IMR-90 (cell line): ENCODE results near the gene ESYT1. TPM values are rescaled to one million over a fixed set of nuclear protein-coding genes. Genes with fewer than 3 reads are reported as not detected.

Source experiments
- BHLHE40 ChIP-seq: fragments of 150-350 bp; IDR thresholded peaks from 2 replicates; pipeline ENCODE4 v1.6.1; 2016; ENCODE audit warnings: mild to moderate bottlenecking, low read depth, low read length
- CHD1 ChIP-seq: IDR thresholded peaks from 2 replicates; pipeline ENCODE4 v1.6.1; 2012; ENCODE audit warnings: low read depth, low read length, improper control_type of control experiment
- FOS ChIP-seq: fragments of 150-350 bp; IDR thresholded peaks from 2 replicates; pipeline ENCODE4 v1.6.1; 2016; ENCODE audit warnings: low read depth, low read length
- MAFK ChIP-seq: IDR thresholded peaks from 2 replicates; pipeline ENCODE4 v1.6.1; 2012; ENCODE audit warnings: low read depth, low read length, improper control_type of control experiment
- MAZ ChIP-seq: IDR thresholded peaks from 2 replicates; pipeline ENCODE4 v1.6.1; 2012; ENCODE audit warnings: low read depth, mild to moderate bottlenecking, low read length, improper control_type of control experiment, moderate library complexity, borderline replicate concordance
- MXI1 ChIP-seq: IDR thresholded peaks from 2 replicates; pipeline ENCODE4 v1.6.1; 2012; ENCODE audit warnings: low read depth, mild to moderate bottlenecking, low read length, moderate library complexity, borderline replicate concordance
- NFE2L2 ChIP-seq: fragments of 150-350 bp; IDR thresholded peaks from 2 replicates; pipeline ENCODE4 v1.6.1; 2016; ENCODE audit warnings: low read depth, mild to moderate bottlenecking, low read length
- POLR2A ChIP-seq: IDR thresholded peaks from 2 replicates; pipeline ENCODE4 v1.6.1; 2012; ENCODE audit warnings: mild to moderate bottlenecking, low read depth, low read length
- RAD21 ChIP-seq: IDR thresholded peaks from 2 replicates; pipeline ENCODE4 v1.6.1; 2012; ENCODE audit warnings: low read length, improper control_type of control experiment
- polyA plus RNA-seq, 3 experiments: library from polyadenylated mRNA; depleted of rRNA; stranded (reverse); fragments of >200 nt; gene quantifications; 2 replicates each; pipeline ENCODE4 v1.2.3, GENCODE V29; 2012; ENCODE audit warnings: low replicate concordance in 1 of 3
- total RNA-seq: library from RNA; depleted of rRNA; stranded (reverse); fragments of >200 nt; gene quantifications from 2 replicates; pipeline ENCODE4 v1.2.3, GENCODE V29; 2012
- TF ChIP-seq, protein P1 (sequence below): conservative IDR thresholded peaks from 2 replicates; pipeline ENCODE4 v1.5.1; 2012; ENCODE audit warnings: mild to moderate bottlenecking, low read depth, low read length, improper control_type of control experiment

The ESYT1 gene
- total and polyA plus RNA-seq, 2 of the 4 experiments (the other 2 are of a cell fraction): 150 to 153 TPM

DNA sequence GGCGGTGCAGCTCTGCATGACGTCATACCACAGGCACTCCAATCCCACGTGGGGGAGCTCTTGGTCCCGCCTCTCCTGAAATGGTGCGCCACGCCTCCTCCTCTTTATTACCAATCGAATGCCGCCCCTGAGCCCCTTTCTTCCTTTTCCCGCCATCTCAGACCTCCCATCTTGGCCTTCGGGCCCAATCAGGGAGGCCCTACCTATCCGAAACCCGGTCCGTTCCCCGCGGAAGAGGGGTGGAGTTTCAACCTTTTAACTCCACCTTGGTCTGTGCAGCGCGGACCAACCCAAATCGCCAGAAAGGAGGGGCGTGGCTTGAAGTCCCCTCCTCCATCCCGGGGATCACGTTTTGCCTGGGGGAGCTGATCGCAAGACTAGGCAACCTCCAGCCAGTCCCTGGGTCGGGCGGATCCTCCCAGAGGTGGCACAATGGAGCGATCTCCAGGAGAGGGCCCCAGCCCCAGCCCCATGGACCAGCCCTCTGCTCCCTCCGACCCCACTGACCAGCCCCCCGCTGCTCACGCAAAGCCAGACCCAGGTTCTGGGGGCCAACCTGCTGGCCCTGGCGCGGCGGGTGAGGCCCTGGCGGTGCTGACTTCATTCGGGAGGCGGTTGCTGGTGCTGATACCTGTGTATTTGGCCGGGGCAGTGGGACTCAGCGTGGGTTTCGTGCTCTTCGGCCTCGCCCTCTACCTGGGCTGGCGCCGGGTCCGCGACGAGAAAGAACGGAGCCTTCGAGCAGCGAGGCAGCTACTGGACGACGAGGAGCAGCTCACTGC, at the start of gene ESYT1 (continued):
- TF ChIP-seq MAZ: peak; percentile 63; the same call in 1 of the 2 replicates
- TF ChIP-seq RAD21: no peak
- peak; percentile 71; the same call in 1 of the 2 replicates for TF ChIP-seq POLR2A
- peak; percentile 95 for TF ChIP-seq BHLHE40
- TF ChIP-seq NFE2L2: no peak
- TF ChIP-seq FOS: peak; percentile 40; the same call in 1 of the 2 replicates
- TF ChIP-seq CHD1: no peak
- peak; percentile 81; the same call in 1 of the 2 replicates for TF ChIP-seq MXI1
- TF ChIP-seq, protein P1, sequence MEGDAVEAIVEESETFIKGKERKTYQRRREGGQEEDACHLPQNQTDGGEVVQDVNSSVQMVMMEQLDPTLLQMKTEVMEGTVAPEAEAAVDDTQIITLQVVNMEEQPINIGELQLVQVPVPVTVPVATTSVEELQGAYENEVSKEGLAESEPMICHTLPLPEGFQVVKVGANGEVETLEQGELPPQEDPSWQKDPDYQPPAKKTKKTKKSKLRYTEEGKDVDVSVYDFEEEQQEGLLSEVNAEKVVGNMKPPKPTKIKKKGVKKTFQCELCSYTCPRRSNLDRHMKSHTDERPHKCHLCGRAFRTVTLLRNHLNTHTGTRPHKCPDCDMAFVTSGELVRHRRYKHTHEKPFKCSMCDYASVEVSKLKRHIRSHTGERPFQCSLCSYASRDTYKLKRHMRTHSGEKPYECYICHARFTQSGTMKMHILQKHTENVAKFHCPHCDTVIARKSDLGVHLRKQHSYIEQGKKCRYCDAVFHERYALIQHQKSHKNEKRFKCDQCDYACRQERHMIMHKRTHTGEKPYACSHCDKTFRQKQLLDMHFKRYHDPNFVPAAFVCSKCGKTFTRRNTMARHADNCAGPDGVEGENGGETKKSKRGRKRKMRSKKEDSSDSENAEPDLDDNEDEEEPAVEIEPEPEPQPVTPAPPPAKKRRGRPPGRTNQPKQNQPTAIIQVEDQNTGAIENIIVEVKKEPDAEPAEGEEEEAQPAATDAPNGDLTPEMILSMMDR: no peak
- TF ChIP-seq MAFK: no peak
